ENCODE results near the gene URAD.

The URAD gene

DNA sequence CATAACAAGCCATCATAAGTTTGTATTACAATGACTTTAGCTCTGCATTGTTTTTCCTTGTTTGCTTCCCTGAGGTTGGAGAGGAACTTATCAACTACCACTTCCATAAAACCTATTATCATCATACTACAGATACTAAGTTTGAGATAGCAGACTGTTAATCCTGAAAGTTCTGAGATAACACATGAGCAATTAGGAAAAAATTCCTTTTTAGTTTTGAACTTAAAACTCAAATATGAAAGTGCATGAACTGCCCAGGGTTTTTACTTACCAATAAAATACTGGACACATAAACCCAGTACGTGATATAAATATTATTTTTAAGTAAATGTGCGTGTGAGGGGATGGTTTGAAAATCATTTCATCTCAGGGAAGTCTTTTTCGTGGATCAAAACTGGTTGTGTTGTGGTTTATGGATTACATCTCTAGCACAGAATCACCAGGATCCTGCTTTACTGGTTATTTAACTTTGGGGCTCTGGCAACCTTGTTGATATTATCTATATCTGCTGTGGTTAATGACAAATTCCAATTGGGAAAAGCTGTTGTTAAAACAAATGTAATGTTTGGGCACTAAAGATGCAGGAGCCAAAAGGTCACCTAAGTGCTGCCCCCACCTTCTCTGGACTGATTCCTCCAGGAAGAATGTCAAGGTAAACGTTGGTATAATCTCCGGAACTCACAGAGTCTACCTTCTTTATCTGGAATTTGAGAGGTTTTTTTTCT, 31.8 kb downstream of the URAD start:
- no peak for DNase-seq (ENCODE audit: low spot score)

GRCh38 chr13:27955014-27955591, 33.4 kb downstream of the URAD start:
- DNase-seq (ENCODE audit: low spot score) = no peak

DNA sequence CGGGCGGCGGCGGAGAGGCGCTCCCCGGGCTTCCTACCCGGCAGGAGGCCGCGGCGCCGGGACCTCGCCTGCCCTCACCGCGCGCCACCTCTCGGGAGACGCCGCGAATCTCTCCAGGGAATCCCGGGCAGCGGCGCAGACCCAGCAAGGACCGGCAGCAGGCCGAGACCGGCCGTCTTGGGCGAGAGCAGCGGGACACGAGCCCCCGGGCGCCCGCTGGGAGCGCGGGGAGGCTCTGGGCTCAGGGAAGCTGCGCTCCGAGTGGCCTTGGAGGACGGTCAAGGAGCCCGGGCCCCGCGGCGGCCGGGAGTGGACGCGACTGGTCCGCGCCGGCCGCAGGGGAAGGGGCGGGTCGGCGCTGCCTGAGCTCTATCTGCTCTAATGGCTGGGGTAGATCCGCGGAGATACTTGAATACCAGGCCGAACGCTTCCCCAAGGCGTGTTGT, 34.1 kb downstream of the URAD start:
- DNase-seq (ENCODE audit: low spot score) = no peak

- DNase-seq (ENCODE audit: low spot score) = peak; percentile 24
Observed at GRCh38 chr13:27953676-27954405, 34.7 kb downstream of the URAD start.

DNA sequence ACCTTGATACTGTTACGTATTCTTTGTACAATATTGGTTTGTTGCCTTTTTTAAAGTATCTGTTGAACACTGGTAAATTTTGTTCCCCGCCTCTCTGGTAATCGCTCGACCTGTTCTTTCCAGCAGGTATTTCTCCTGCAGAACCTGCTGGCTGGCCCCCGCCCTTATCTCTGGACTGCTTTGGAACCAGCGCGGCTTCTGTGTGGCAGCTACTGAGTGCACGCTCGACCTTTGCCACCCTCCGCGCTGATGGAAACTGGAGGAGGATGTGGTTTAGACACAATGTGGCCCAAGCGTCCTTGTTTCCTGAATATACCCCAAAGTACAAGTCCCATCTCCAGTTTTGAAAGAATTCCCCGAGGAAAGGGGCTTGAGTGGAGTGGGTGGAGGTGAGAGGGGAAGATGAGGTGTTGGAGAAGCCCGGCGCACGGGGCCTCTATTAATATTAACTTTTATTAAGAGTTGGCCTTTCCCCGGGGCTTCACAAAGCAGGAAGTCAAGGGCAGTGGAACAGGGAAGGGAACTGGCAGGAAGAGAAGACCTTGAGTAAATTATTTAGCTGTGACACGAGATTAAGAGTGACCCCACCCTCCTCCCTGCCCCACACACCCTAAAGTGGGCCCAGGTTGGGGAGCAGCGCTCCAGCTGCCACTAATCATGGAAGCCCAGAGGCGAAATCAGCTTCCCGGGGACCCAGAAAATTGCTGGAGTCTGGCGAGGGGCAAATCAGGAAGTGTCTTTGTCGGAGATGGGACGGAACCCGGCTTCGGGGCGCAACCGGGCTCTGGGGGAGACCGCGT, 35.4 kb downstream of the URAD start:
- no peak for DNase-seq (ENCODE audit: low spot score)

- no peak for DNase-seq (ENCODE audit: low spot score)
Observed at GRCh38 chr13:27942972-27943371, 45.5 kb downstream of the URAD start.

GRCh38 chr13:27933580-27934328, 54.7 kb downstream of the URAD start:
- no peak for DNase-seq (ENCODE audit: low spot score)

DNA sequence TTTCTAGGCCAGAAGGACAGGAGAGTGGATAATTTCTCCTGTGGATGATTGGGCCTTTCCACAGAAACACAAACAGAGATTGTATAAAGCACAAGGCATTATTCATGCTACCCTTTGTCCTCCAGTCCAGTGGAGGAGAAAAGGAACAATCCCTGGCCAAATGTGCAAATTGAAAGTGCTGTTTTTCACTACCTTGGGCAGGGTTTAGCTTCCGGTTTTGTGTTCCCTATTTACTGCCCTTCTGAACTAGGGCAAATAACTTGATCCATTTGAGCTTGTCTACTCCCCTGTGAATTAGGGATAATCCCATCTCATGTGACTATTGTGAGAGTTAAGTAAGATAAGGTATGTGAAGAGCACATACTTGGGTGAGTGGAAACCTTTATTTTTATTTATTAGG, 55.4 kb downstream of the URAD start:
- DNase-seq (ENCODE audit: low spot score) = no peak

GRCh38 chr13:27929868-27930267, 58.6 kb downstream of the URAD start:
- DNase-seq (ENCODE audit: low spot score) = no peak

GRCh38 chr13:27928805-27929753, 59.4 kb downstream of the URAD start:
- DNase-seq (ENCODE audit: low spot score) = no peak

DNA sequence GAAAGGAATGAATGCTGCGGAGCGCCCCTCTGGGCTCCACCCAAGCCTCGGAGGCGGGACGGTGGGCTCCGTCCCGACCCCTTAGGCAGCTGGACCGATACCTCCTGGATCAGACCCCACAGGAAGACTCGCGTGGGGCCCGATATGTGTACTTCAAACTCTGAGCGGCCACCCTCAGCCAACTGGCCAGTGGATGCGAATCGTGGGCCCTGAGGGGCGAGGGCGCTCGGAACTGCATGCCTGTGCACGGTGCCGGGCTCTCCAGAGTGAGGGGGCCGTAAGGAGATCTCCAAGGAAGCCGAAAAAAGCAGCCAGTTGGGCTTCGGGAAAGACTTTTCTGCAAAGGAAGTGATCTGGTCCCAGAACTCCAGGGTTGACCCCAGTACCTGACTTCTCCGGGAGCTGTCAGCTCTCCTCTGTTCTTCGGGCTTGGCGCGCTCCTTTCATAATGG, 60.1 kb downstream of the URAD start:
- no peak for DNase-seq (ENCODE audit: low spot score)
